DOHH2 (cell line): ENCODE measurements around the gene PLCB2.

Source experiments
- CTCF ChIP-seq: fragments of 200-600 bp; sonication (generic); IDR thresholded peaks from one replicate; pipeline ENCODE4 v1.5.1; 2014; ENCODE audit warnings: antibody characterized with exemption, mild to moderate bottlenecking, low read depth, low read length; ENCODE audit not compliant: poor library complexity, severe bottlenecking
- EZH2phosphoT487 ChIP-seq: fragments of 200-600 bp; sonication (generic); IDR thresholded peaks from 2 replicates; pipeline ENCODE4 v1.6.1; 2017; ENCODE audit warnings: borderline replicate concordance, mild to moderate bottlenecking, antibody characterized with exemption, low read length, moderate library complexity, mixed read lengths

- TF ChIP-seq CTCF (no peak), EZH2phosphoT487 (no peak)
Measured at GRCh38 chr15:40331026-40331425, 23.3 kb upstream of the PLCB2 start.
